Heart left ventricle (tissue), 16 donors: ENCODE measurements around the gene DSCAM. TPM values are rescaled to one million over a fixed set of nuclear protein-coding genes. Genes with fewer than 3 reads are reported as not detected.

ENCODE experiments used
- ATAC-seq, 4 donors: fragments of 200-7000 bp; cut with Tn5 transposase; one replicate each; pipeline ENCODE4 v1.9.1; 2020 to 2022; ENCODE audit warnings: moderate library complexity in 4 of 4, mild to moderate bottlenecking in 3 of 4, moderate number of reproducible peaks in 1 of 4
- DNase-seq, 5 donors: peaks; one replicate each; pipeline ENCODE4 v3.0.0-alpha.2; 2020
- H3K27ac ChIP-seq, 12 donors: fragments of 200-600 bp; sonication (generic) in 4 of 12; one replicate each; pipeline versions ENCODE4 v1.5.0 to v1.8.0; 2016 to 2022; ENCODE audit warnings: mild to moderate bottlenecking in 2 of 12
- H3K27me3 ChIP-seq, 9 donors: fragments of 200-600 bp; sonication (generic) in 2 of 9; one replicate each; pipeline versions ENCODE4 v1.5.1 to v1.8.0; 2016 to 2022; ENCODE audit warnings: mild to moderate bottlenecking in 3 of 9
- H3K36me3 ChIP-seq, 9 donors: fragments of 200-600 bp; sonication (generic) in 2 of 9; one replicate each; pipeline versions ENCODE4 v1.5.0 to v1.8.0; 2018 to 2022; ENCODE audit warnings: mild to moderate bottlenecking in 2 of 9
- H3K4me1 ChIP-seq, 12 donors: fragments of 200-600 bp; sonication (generic) in 4 of 12; one replicate each; pipeline versions ENCODE4 v1.5.0 to v1.8.0; 2016 to 2022; ENCODE audit warnings: mild to moderate bottlenecking in 3 of 12
- H3K4me3 ChIP-seq, 12 donors: fragments of 200-600 bp; sonication (generic) in 4 of 12; one replicate each; pipeline versions ENCODE4 v1.5.0 to v1.8.0; 2017 to 2022; ENCODE audit warnings: mild to moderate bottlenecking in 9 of 12, moderate library complexity in 4 of 12
- H3K9me3 ChIP-seq, 12 donors: fragments of 200-600 bp; sonication (generic) in 4 of 12; one replicate each; pipeline versions ENCODE4 v1.5.0 to v1.8.0; 2016 to 2022; ENCODE audit warnings: mild to moderate bottlenecking in 1 of 12
- CTCF ChIP-seq, 12 donors: fragments of 200-600 bp; sonication (generic) in 4 of 12; IDR thresholded peaks; one replicate each; pipeline versions ENCODE4 v1.5.0 to v1.8.0; 2018 to 2022; ENCODE audit warnings: antibody characterized with exemption in 12 of 12, mild to moderate bottlenecking in 5 of 12
- POLR2A ChIP-seq, 2 donors: fragments of 450-650 bp; IDR thresholded peaks; one replicate each; pipeline ENCODE4 v1.6.1; 2017; ENCODE audit warnings: antibody characterized with exemption in 2 of 2, mild to moderate bottlenecking in 2 of 2, moderate library complexity in 2 of 2
- WGBS, 4 donors: extraction: QIAGEN DNeasy Blood & Tissue Kit in 2 of 4; methylation state at CpG; one replicate each; pipeline versions ENCODE4 v1.1.5 to v1.1.7; 2013 to 2018; 5-methylcytosine and 5-hydroxymethylcytosine counted together
- intact Hi-C, 10 donors: fragments of 100-400 bp; cut with DNase I; formaldehyde crosslinking; loops; one replicate each; pipeline versions ENCODE4 v1.11.1 to v1.14.2; 2022
- polyA plus RNA-seq, 2 donors: library from polyadenylated mRNA; stranded (reverse); fragments of 200-250 nt; gene quantifications; one replicate each; pipeline ENCODE4 v1.2.3, GENCODE V29; 2013
- total RNA-seq, 9 donors: library from RNA; depleted of rRNA in 2 of 9; stranded (reverse); fragments of >200 nt in 2 of 9; fragmentation: NEBNext Ultra II Directional in 3 of 9; extraction: Animal tissue kit (Norgen Biotek cat#: 25700) in 3 of 9; gene quantifications; one replicate each; pipeline versions ENCODE4 v1.1.0 to v1.2.4, GENCODE V29; 2016 to 2023
- donor health status: ischemic (EF 13 %, LVEDD 7.1; RV severe dilation, severe dysfunction).
- donor health status: healthy with polysubstance abuse.
- donor health status: DM: no; HTN: yes; CAD: no.
- donor health status: DM: no; HTN: no; CAD: no.
- donor health status: ischemic (EF 25% LVEDD 6.9; RV normal size, moderate dysfunction).
- donor health status: ischemic (EF 25% LVEDD 5.7; RV mildly dilated, moderate dysfunction).
- donor health status: healthy.
- donor health status: DM: yes; HTN: yes; CAD: no.
- donor health status: ischemic (EF 35%, LVEDD 5.7; RV mildly dilated, moderate dysfunction).
- donor health status: nonischemic (EF 11% LVEDD 7.7; RV severe dilation, severe dysfunction).
- donor health status: DM: yes; HTN: yes; CAD: no.
- donor health status: PGD.
- donor health status: ischemic (EF 29% LVEDD 5.4; RV normal size, mild dysfunction).
- donor health status: nonischemic (EF 23%, LVEDD 6.1; RV moderate dilation, normal function).

DSCAM gene
- total and polyA plus RNA-seq, 11 donors: 0.03 TPM; not detected in 10

- intact Hi-C loops: no loop called here
- Histone ChIP-seq H3K27me3 (no peaks in the 10 kb centered on the region), H3K4me3 (no peak overlapping the region), H3K36me3 (no peaks in the 10 kb centered on the region), H3K4me1 (no peaks in the 10 kb centered on the region), H3K9me3 (peaks cover 0 to 6% (median 0%) of the 10 kb centered on the region in 12 donors), H3K27ac (no peak overlapping the region)
- TF ChIP-seq POLR2A (IDR thresholded peaks at IDR 0.05) (no peak), CTCF (IDR thresholded peaks at IDR 0.05) (no peak)
- DNase-seq: no peak
- no peak for ATAC-seq
Measured at GRCh38 chr21:40858517-40858916, 11.6 kb upstream of the DSCAM start.

- DNase-seq: peak in 1 of 5 donors; percentile 26
- intact Hi-C loops: no loop called here
- TF ChIP-seq CTCF (IDR thresholded peaks at IDR 0.05) (no peak), POLR2A (IDR thresholded peaks at IDR 0.05) (no peak)
- no peak overlapping the region for H3K27ac ChIP-seq
- H3K27me3 ChIP-seq: peaks cover 0 to 16% (median 0%) of the 10 kb centered on the region in 9 donors
- H3K4me3 ChIP-seq: no peak overlapping the region
- H3K9me3 ChIP-seq: peaks cover 0 to 6% (median 0%) of the 10 kb centered on the region in 12 donors
- no peaks in the 10 kb centered on the region for H3K4me1 ChIP-seq
- no peaks in the 10 kb centered on the region for H3K36me3 ChIP-seq
- WGBS, 4 donors: 59 to 67% (median 63%) methylated on average over 22 to 24 of the region's 24 CpGs
- peak in 1 of 4 donors; percentile 53 for ATAC-seq
Measured at GRCh38 chr21:40853956-40854688, 7.2 kb upstream of the DSCAM start.

- TF ChIP-seq CTCF (IDR thresholded peaks at IDR 0.05) (no peak), POLR2A (IDR thresholded peaks at IDR 0.05) (no peak)
- H3K27ac ChIP-seq: no peak overlapping the region
- DNase-seq (no peak), ATAC-seq (no peak)
- no peaks in the 10 kb centered on the region for H3K36me3 ChIP-seq
- intact Hi-C loops: no loop called here
- H3K27me3 ChIP-seq: peaks cover 0 to 26% (median 6%) of the 10 kb centered on the region in 9 donors
- no peak overlapping the region for H3K4me3 ChIP-seq
- 75 to 87% (median 78%) methylated on average over 5 of the region's 5 CpGs for WGBS, 4 donors
- H3K4me1 ChIP-seq: no peaks in the 10 kb centered on the region
- H3K9me3 ChIP-seq: peaks cover 0 to 4% (median 0%) of the 10 kb centered on the region in 12 donors
Measured at GRCh38 chr21:40852563-40852962, 5.6 kb upstream of the DSCAM start.

GRCh38 chr21:40851749-40852148 lies 4.8 kb upstream of the DSCAM start:
- Histone ChIP-seq H3K4me1 (peaks cover 0 to 4% (median 0%) of the 10 kb centered on the region in 12 donors), H3K27ac (no peak overlapping the region), H3K27me3 (peaks cover 0 to 34% (median 12%) of the 10 kb centered on the region in 9 donors), H3K36me3 (no peaks in the 10 kb centered on the region), H3K9me3 (no peaks in the 10 kb centered on the region), H3K4me3 (no peak overlapping the region)
- 79 to 84% (median 81%) methylated on average over 2 of the region's 2 CpGs for WGBS, 4 donors
- intact Hi-C loops: no loop called here
- TF ChIP-seq CTCF (IDR thresholded peaks at IDR 0.05) (no peak), POLR2A (IDR thresholded peaks at IDR 0.05) (no peak)
- ATAC-seq (no peak), DNase-seq (no peak)
